Measurements from ENCODE around the gene RIN2. TPM values are rescaled to one million over a fixed set of nuclear protein-coding genes. Genes with fewer than 3 reads are reported as not detected.

RIN2 gene
- total RNA-seq, 1 donor from 2014 or later, result 24.4 TPM

DNA sequence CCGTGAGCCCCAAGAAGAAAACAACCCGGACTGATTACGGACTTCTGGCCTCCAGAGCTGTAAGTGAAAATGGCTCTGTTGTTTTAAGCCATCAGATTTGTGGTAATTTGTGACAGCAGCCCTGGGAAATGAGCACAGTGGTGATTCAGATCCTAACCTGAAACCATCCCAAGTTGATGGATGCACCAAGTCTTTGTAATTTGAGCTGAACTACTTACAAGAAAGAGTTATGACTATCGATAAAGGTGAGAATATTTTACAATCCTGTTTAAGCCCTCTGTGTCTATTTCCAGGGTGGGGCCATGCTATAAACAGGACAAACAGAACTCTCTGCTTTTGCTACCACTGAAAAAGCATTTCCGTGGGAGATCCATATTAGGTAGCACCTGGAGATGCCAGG lies 19.1 kb upstream of the RIN2 start:
- TF ChIP-seq, protein P1, sequence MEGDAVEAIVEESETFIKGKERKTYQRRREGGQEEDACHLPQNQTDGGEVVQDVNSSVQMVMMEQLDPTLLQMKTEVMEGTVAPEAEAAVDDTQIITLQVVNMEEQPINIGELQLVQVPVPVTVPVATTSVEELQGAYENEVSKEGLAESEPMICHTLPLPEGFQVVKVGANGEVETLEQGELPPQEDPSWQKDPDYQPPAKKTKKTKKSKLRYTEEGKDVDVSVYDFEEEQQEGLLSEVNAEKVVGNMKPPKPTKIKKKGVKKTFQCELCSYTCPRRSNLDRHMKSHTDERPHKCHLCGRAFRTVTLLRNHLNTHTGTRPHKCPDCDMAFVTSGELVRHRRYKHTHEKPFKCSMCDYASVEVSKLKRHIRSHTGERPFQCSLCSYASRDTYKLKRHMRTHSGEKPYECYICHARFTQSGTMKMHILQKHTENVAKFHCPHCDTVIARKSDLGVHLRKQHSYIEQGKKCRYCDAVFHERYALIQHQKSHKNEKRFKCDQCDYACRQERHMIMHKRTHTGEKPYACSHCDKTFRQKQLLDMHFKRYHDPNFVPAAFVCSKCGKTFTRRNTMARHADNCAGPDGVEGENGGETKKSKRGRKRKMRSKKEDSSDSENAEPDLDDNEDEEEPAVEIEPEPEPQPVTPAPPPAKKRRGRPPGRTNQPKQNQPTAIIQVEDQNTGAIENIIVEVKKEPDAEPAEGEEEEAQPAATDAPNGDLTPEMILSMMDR (IDR thresholded peaks at IDR 0.05), result no peak
- Mint-ChIP-seq H3K27me3 (ENCODE audit: low read depth) (peaks cover 3% of the 10 kb centered on the region), H3K9me3 (ENCODE audit: low read depth) (no peaks in the 10 kb centered on the region), H3K4me1 (ENCODE audit: low read depth) (peaks cover 31% of the 10 kb centered on the region), H3K27ac (ENCODE audit: unreplicated experiment) (no peak overlapping the region), H3K4me3 (ENCODE audit: unreplicated experiment) (no peak overlapping the region), H3K36me3 (ENCODE audit: low read depth) (no peaks in the 10 kb centered on the region)
- no peak for DNase-seq (ENCODE audit: low spot score)

DNA sequence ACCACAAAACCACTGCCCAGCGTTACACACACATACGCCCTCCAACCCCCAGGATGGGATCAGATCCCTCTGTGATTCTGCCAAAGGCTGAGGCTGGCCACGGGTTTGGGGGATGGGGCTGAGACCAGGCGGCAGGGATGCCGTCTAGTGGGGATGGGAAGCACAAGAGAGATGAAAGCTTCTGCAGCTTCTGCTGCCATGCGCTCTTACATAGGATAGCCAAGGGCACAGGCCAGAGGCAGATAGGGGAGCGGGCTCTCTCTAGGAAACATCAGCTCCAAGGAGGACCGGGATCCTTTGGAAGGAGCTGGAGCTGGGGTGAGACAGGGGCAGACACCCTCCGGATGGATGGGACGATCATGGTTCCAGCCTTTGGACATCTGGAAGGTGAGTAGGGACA lies 18.7 kb upstream of the RIN2 start:
- Mint-ChIP-seq H3K4me3 (ENCODE audit: unreplicated experiment) (no peak overlapping the region), H3K27me3 (ENCODE audit: low read depth) (peaks cover 3% of the 10 kb centered on the region), H3K36me3 (ENCODE audit: low read depth) (no peaks in the 10 kb centered on the region), H3K9me3 (ENCODE audit: low read depth) (no peaks in the 10 kb centered on the region), H3K4me1 (ENCODE audit: low read depth) (peaks cover 30% of the 10 kb centered on the region), H3K27ac (ENCODE audit: unreplicated experiment) (no peak overlapping the region)
- no peak for DNase-seq (ENCODE audit: low spot score)
- TF ChIP-seq, protein P1 (IDR thresholded peaks at IDR 0.05), result no peak

- Mint-ChIP-seq H3K9me3 (ENCODE audit: low read depth) (no peaks in the 10 kb centered on the region), H3K27me3 (ENCODE audit: low read depth) (peaks cover 3% of the 10 kb centered on the region), H3K36me3 (ENCODE audit: low read depth) (no peaks in the 10 kb centered on the region), H3K4me1 (ENCODE audit: low read depth) (peaks cover 19% of the 10 kb centered on the region), H3K4me3 (ENCODE audit: unreplicated experiment) (no peak overlapping the region), H3K27ac (ENCODE audit: unreplicated experiment) (no peak overlapping the region)
- TF ChIP-seq, protein P1 (IDR thresholded peaks at IDR 0.05), result no peak
- no peak for DNase-seq (ENCODE audit: low spot score)
Observed at GRCh38 chr20:19740512-19740911, 17.5 kb upstream of the RIN2 start.

DNA sequence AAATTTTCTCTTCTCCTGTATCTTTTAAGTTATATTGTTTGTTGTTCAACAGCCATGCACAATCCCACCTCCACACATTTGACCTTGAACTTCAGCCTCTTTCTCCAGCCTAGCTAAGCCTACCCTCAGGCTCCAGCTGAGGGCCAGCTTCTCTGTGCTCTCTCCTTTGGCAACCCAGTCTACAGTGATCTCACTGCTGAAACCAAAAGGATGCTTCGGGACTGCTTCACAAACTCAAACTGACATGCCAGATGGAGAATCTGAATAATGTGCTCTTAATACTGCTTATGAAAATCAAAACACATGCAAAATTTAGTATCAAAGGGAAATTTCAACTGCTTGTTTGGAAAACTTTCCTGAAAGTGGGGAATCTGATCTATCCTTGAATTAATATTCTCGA lies 16.1 kb upstream of the RIN2 start:
- Mint-ChIP-seq H3K9me3 (ENCODE audit: low read depth) (no peaks in the 10 kb centered on the region), H3K36me3 (ENCODE audit: low read depth) (no peaks in the 10 kb centered on the region), H3K4me3 (ENCODE audit: unreplicated experiment) (no peak overlapping the region), H3K27me3 (ENCODE audit: low read depth) (peaks cover 3% of the 10 kb centered on the region), H3K4me1 (ENCODE audit: low read depth) (peaks cover 7% of the 10 kb centered on the region), H3K27ac (ENCODE audit: unreplicated experiment) (no peak overlapping the region)
- TF ChIP-seq, protein P1 (IDR thresholded peaks at IDR 0.05), result no peak
- DNase-seq (ENCODE audit: low spot score), result no peak

DNA sequence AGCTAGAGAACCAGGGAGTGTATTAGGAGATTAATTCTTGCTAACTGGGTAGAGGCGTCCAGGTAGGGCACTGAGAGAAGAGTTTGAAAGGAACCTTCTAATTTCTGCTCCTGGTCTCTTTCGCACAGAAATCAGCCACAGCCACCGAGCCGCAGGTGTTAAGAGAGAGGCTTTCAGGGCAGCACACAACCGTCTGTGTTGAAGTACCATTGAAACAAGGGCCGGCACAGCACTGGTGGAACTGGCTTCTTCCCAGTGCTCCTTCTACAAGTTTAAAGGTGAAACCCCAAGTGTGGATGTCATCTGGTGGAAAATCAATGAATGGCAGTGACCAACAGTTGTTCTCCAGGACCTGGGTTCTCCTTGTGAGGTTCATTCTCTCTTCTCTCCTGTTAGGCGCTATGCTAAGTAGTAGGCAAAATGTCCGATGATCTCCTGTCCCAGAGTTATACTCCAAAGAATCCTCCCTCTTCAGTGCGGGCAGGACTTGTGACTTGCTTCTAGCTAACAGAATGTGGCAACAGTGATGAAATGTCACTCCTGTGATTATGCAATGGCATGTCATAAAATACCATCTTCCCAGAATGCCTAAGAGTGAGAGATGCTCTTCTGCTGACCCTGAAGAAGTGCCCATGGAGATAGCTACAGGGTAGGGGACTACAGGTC lies 15.0 kb upstream of the RIN2 start:
- Mint-ChIP-seq H3K27me3 (ENCODE audit: low read depth) (peaks cover 3% of the 10 kb centered on the region), H3K4me3 (ENCODE audit: unreplicated experiment) (no peak overlapping the region), H3K36me3 (ENCODE audit: low read depth) (no peaks in the 10 kb centered on the region), H3K27ac (ENCODE audit: unreplicated experiment) (no peak overlapping the region), H3K9me3 (ENCODE audit: low read depth) (no peaks in the 10 kb centered on the region), H3K4me1 (ENCODE audit: low read depth) (no peaks in the 10 kb centered on the region)
- TF ChIP-seq, protein P1 (IDR thresholded peaks at IDR 0.05), result no peak
- no peak for DNase-seq (ENCODE audit: low spot score)

Data from chondrocyte (in vitro differentiated cells).